ENCODE measurements around the gene GRIK4.
A peak's percentile ranks its signal among the peaks of the same experiment; 100 is the strongest.

The GRIK4 gene

DNA sequence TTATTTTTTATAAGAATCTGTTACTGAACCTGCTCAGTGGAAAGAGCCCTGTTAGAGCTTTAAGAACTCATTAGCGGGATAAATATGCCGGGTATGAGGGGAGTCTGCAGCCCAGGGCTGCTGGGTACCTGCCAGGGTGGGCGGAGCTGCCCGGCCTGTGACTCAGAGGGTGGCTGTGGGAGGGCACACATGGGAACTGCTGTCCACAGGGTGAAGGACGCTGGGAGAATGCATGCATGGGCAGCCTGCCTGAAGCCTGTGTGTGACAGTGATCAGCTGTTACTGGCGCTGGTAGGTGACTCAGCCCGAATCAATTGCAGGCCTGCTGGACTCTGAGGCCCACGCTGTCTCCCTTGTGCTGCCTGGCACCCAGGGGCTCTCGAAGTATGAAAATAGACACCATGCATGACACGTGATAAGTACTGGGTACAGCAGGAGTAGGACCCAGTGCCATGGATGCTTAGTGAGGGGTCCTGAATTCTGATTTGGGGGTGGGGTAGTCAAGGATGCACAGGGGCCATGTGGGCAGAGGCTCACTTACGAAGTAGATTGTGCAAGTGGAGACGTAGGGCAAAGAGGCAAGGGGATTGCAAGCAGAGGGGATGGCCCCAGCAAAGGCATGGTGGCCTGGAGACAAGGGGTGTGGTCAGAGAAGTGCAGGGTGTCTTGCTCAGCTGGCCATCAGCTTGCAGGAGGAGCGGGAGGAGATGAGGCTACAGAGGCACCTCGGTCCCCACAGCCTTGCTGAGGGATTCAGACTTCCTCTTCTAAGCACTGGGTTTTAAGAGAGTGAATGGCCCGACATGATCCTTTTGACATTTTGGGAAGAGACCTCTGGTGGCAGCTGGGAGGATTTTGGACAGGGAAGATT lies 36.5 kb downstream of the GRIK4 start:
- peak; percentile 68 for DNase-seq (ENCODE audit: low read depth)

DNA sequence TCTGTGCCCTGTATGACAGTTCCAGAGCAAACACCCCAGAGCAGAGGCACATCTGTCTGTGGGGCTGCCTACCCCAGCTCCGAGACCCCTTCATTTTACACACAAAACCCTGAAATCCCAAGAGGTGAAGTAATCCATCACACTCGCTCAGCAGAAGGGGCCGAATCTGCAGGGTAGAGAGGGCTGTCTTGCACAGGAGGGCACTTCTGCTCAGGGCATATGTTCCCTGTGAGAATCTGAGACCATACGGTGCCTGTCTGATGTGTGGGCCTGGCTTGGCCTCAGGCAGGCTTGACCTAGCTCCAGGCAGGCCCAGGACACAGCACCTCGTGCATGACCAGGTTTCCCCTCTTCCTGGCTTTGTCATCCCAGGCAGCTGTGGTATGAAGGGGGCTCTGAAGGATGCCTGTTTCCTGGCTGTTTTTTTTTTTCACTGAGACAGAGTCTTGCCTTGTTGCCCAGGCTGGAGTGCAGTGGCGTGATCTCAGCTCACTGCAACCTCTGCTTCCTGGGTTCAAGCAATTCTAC lies 37.2 kb downstream of the GRIK4 start:
- no peak for DNase-seq (ENCODE audit: low read depth)

DNA sequence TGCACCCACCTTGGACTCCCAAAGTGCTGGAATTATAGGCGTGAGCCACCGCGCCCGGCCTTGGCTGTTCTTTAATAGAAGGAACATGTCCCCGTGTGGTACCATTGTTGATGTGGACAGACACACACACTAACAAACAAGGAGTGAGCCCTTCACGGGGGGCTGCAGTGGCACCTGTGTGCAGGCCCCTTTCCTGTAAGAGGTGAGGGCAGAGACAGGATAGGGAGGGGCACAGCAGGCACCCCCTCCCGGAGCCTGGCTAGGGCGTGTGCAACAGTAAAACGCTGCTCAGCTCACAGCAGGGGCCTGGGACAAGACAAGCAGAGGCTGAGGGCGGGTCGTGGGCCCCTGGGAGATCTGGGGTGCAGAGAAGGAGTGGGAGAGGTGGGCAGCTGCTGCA lies 37.8 kb downstream of the GRIK4 start:
- DNase-seq (ENCODE audit: low read depth), result no peak

DNA sequence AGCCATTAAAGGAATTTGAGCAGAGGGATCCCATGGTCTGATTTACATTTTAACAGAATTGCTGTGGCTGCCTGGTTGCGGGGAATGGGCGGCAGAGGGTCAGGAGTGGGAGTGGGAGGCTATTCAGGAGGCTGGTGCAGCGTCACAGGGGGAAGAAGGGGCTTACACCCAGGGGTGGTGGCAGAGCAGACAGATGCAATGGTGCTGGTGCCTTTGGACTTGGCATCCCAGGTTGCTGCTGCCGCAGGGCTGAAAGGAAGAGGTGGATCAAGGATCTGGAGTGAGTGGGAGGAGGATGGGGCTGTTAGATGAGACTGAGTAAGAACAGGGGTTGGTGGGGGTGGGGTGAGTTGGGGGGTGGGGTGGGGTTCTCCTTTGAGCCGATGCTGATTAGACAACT lies 38.5 kb downstream of the GRIK4 start:
- DNase-seq (ENCODE audit: low read depth), result no peak

DNA sequence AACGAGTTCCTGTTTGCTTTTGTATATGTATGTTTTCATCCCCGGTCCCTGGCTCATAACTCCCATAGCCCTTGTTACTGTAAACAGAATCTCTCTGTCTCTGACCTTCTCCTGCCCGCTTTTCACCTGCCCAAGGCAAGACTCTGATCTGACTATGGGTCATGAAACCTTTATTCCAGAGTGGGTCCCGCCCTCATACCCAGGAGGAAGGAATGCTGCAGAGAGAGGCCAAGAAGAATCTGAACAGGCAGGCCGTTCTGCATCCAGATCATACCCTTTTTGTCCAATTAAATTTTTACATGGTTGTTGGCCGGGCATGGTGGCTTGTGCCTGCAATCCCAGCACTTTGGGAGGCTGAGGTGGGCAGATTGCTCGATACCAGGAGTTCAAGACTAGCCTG lies 39.6 kb downstream of the GRIK4 start:
- no peak for DNase-seq (ENCODE audit: low read depth)

DNA sequence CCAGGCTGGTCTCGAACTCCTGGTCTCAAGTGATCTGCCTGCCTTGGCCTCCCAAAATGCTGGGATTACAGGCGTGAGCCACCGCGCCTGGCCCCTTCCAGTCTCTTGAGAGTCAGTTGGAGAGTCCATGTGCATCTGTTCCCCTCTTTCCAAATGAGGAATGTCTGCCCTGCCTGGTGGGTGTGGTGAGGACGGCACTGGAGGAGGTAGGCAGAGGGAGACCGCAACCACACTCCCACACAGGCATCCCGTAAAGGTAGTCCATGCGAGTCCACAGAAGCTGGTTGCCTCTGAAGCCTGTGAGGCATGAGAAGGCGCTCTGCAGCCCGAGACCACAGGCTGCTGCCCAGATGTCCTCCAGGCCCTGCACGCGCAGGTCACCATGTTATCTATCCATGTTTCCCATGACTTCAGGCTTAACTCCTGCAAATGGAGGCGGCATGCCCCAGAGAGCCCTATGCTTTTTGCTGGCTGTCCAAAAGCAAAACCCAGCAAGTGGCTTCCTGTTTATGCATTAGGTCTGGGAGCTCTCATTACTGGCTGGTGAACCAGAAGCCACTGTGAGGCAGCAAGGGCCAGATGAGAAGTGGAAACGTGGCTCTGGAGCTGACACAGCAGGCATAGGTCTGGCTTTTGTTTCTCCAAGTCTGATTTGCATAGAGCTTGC lies 43.4 kb downstream of the GRIK4 start:
- no peak for DNase-seq (ENCODE audit: low read depth)

DNA sequence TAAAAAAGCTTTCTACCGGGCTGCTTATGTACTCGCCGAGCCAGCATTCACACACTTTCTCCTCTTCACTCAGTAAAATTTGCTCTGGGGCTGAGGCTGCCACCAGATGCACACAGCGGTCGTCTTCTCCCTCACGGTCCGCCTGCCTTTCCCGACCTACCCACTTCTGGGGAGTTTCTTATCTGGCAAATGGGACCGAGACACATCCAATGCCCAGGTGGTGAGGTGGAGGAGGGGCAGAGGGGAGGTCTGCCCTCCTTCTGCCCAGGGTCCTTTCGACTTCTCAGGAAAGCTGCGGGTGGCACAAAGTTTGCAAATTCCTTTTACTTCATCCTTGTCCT lies 43.9 kb downstream of the GRIK4 start:
- no peak for DNase-seq (ENCODE audit: low read depth)

DNA sequence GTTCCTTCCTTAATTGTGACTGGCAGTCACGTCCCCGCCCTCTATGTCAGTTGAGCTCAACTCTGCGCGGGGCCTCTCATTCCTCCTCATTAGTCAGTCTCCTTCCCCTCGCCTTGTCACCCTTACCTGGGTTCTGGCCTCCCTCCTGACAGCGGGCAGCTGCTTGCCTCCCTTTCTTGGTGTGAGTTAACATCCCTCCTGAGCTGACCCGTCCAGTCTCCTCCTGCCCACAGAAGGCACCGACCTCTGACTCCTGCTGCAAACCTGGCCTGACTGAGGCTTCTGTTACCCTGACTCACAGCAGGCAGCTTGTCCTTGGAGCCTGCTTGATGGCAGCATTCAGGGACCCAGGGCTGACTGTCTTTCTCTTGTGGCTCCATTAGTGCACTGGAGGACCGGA lies 45.2 kb downstream of the GRIK4 start:
- DNase-seq (ENCODE audit: low read depth), result no peak

DNA sequence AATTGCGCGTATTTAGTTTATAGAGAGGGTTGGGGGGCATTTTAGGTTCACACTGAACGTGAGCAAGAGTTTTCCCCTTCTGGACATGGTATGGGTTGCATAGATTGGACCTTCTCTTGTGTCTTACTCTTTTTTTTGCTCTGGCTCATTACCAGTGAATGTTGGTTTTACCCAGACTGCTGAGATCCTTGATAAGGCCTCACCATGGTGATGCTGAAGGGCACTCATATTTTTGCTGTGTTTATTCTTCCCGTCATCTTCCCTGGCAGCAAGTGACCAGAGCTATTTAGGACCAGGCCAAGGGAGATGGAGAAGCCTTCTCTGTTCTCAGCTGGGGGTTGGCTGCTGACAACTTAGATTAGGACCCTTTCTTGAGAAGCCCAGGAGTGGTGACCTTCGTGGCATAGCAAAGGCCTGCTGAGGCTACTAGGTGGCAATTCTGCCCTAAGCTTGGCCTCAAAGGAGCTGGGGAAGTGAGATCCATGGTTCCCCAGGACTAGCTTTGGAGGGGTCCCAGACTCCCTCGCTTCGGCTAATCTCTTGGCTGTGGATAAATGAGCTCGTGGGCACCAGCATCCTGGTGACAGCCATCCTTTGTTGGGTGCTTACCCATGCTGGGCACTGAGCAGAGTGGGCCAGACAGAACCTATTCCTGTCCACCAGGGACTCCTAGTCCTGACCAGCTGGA lies 47.3 kb downstream of the GRIK4 start:
- no peak for DNase-seq (ENCODE audit: low read depth)

DNA sequence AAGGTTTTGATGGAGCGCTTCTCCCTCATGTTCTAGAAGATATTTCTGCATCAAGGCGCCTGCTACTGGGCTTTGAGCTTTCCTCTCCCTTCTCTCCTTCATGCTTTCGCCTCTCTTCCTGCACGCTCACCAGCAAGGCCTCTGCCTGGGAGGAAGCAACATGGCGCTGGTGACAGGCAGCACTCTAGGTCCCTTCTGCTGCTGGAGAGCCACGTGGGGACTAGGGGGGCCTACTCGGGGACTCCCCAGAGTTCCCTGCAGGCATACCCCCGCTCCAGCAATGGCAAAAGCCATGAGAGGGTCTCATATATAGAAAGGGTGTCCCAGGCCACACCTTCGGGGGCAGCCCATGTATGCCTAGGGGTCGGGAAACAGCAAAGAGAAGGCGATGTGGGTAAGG lies 49.7 kb downstream of the GRIK4 start:
- DNase-seq (ENCODE audit: low read depth), result no peak

DNA sequence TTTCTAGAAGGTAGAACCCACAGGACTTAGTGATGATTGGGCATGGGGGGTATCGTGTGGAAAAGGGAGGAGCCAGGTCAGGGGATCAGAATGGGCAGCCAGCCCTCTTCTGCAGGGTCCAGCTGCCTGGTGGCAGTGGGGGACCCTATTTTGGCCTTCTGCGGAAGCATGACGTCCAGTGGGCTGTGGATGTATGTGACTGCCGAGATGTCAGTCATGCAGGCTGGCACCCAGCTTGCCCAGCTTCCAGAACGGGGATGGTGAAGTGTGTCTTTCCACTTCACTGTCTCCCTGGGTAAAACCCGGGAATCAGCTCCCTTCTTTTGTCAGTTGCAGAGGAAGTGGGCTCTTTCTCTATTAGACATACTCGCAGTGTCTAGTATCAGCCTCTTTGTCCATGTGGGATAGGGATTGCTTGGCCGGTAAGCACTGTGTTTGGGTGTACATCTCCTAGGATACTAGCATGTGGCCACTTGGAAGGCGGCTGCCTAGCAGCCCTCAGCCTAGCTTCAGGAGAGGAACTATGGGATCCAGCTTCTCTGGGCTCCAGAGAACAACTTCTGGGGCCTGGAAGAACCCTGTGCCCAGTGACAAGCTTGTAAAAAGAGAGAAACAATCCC lies 51.4 kb downstream of the GRIK4 start:
- DNase-seq (ENCODE audit: low read depth), result no peak

DNA sequence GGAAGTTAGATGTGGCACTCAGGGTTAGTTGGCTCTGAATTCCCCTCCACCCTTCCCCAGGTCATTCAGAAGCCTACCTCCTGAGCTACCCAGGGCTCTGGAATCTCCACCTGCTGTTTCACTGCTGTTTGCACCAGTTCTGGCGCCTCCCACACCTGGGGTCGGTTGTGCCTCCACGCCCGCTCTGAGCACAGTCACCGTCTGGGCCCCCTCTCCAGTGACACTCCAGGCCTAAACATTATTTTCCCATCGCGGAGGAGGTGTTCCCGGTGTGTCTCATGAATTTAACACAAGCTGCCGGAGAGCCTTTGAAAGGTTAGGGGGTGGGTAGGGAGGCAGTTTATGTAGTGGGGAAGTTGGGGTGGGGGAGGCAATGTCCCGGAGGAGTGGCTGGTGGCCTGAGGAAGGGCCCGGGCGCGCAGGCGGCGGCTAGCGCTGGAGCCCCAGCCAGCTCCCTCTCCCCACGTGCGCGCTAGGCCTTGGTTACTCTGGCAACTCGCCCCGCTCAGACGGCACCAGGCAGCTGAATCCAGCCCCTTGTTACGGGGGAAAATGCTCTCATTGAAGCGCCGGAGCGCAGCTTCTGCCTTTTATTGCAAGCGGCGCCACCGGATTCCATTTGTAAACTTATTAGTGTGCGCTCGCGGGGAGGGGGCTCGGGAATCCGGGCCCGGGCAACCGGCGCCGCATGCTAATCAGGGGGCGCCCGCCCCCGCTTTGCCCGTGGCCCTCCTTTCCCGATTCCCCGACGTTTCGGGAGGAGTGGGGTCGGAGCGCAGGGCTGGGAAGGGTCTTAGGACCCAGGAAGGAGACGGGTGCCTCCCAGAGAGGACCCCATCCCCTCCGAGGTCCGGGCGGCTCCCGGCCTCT lies 52.4 kb downstream of the GRIK4 start:
- DNase-seq (ENCODE audit: low read depth), result no peak

DNA sequence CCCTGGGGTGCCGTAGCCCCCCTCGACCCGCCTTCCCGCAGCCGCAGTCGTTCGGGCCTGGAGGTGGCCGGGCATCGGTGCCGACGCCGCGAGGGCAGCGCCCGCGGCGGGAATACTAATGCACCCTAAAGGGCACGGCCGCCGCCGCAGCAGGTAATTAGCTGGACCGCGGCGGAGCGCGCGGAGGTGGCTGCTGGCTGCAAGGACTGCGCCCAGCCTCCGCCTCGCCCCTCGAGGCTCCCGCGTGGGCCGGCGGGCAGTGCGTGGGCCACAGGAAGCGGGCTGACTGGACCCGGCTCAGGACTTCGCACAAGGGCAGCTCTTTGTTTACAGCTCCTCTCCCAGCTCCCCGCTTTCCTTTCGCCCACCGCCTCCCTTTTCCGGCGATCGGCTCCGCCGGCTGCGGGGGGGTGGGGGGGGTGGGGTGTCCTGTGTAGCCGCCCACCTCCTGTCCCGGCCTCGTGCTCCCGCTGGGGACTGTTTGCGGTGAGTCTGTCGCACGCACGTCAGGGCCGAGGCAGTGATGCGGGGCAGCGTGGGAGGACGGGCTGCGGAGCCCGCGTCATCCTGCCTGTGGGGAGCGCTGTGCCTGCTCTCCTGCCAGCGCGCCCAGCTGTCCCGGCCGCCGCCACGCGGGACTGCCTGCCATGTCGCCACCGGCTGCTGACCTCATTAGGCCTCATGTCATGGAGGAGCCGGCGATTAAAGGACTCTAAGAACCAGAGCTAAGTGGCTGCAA lies 53.2 kb downstream of the GRIK4 start:
- DNase-seq (ENCODE audit: low read depth), result no peak

DNA sequence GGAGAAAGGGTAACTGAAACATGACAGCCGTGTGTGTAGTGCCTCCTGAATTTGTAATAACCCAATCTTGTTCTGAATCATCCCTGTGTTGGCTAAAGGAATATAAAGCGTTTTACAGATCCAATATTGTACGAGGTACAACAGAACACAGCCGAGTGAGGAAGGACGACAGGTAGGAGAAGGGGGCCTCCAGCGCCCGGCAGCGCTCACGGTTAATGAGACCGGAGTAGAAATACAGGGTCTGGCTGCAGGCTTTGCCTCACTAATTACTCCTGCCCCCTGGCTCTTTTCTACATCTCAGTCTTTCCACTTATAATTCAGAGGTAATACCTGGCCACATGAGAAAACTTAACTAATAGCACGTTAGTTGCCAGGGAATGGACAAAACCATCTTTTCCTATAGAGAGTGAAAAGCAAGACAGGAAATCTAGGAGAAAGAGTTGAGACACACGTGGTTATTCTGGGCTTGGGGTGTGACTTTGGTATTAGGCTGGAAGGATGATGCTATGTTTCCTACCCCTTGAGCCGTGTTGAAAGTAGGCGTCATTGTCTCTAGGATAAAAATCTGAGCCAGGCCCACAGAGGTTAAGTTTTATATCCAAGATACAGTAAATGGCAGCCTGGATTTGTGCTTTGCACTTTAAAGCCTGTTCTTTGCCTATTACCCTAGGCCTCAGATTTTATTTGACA lies 54.1 kb downstream of the GRIK4 start:
- no peak for DNase-seq (ENCODE audit: low read depth)

DNA sequence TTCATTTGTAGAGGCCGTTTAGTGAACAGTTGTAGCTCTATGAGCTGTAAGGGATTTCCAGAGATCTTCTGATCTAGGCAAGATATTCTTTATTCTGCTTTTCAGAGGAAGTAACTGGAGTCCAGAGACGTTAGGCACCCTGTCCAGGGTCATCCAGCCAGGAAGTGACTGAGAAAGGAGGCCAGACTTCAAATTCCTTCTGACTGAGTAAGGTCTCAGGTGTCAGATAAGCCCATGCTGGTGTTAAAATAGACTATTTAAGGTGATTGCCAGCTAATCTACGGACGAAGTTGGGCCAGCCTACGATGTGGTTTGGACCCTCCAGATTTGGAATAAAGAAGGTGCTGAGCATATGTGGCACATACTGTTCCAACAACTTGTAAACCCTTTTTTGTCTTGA lies 54.6 kb downstream of the GRIK4 start:
- DNase-seq (ENCODE audit: low read depth), result no peak

DNA sequence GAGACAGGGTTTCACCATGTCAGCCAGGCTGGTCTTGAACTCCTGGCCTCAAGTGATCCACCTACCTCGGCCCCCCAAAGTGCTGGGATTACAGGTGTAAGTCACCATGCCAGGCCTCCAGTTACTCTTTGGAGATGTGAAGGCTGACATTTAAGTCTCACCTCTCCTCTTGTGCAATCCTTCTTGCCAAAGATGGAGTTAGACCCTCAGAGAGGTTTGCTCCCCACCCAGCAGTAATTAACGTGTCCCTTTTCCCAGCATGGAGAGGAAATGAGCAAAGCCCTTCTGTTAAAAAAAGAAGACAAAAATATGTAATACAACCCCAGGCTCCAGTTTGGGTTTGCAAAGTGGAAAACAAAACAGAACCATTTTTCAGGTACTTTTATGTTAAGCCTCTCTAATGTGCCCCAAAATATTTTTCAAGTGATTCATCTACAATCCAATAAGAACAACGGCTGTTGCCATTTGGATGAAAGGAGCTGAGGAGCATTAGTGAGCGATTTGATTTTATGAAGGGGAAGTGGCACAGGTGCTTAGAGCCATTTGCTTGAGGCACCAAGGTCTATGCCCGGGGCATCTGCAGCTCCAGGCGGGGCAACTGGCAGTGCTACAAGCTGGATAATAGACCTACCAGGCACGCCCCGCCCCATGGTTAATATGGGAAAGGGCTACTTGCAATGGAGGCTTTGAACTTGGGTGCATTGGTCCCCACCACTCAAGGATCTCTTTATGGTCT lies 57.2 kb downstream of the GRIK4 start:
- no peak for DNase-seq (ENCODE audit: low read depth)

DNA sequence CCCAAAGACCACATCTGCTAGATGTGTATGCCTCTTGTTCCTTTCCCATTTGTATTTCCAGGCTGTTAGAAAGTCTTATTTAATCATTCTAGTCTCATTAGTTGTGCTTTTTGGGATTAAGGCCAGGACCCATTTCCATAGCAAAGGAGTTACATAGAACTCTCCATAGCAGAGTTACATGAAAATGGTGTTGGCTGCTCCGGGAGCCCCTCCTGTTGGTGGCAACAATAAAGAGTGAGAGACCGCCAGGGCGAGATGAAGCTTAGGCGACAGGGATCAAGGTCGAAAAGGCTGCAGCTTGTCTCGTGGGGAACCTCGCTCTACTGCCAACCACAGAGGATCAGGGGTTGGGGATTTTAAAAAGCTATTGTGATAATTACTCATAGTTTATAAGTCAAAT lies 58.3 kb downstream of the GRIK4 start:
- DNase-seq (ENCODE audit: low read depth), result no peak

DNA sequence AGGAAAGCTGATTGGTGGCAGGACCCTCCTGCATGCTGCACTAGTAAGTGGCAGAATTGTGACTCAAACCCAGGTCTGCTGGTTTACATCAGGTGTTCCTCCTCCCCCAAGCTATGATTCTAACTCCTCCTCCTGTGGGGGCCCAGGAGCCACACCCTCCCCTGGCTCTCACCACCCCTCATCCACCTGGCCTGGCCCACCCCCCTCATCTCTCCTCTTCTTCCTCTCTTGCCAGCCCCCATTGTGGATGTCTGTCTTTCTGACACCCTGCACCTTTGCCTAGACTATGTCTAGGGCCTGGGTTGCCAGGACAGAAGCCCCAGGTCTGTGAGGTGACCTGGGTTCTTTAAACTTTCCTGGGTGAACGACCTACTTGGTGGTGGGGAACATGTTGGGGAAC lies 59.9 kb downstream of the GRIK4 start:
- DNase-seq (ENCODE audit: low read depth), result no peak

DNA sequence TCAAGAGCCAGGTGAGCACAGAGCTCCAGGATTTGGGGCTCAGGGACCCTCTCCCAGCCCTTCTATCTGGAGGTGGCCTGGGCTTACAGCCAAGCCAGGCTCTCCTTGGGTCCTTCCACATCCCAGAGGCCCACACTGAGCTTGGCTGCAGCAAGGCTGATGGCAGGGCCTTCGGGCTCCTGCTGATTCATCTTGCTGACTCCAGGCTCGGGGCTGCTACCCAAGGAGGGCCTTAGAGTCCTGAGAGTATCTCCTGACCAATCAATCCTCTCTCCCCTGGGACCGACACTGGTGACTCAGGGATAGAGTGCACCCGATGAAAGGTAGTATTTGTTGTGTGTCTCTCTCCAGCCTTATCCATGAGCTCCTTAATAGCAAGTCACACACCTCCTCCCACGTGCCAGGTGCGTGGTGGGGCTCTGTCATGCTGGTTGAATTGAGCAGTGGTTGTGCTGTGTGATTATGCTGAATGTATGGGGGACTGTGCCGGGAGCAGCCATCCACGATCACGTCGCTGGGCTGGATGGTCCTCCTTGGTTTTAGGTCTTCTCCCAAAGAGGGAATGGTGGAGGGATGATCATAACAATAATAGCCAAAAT lies 62.3 kb downstream of the GRIK4 start:
- DNase-seq (ENCODE audit: low read depth), result no peak

Measured in HS-5 (cell line).